NCI-H146 (cell line): ENCODE data around the gene EFEMP2.

Experiments
- DNase-seq: peaks from one replicate; lab custom pipeline; 2025; lab: John Stamatoyannopoulos, UW

Gene EFEMP2

DNA sequence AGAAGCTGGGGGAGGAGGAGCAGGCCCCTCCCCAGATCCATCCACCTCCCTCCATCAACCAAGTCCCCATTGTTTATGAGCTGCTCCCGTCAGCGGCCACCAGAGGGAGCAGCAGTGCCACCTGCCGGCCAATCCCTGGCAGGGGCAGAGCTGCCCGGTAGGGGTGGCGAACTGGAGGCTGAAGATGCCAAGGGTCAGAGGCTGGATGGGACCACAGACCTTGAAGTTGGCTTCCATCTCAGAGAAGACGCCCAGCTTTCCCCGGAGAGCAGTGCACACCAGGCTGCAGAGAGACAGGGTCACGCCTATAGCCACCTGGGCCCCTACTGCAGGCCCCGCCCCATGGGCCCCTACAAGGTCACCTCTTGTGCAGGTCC, 12.1 kb upstream of the EFEMP2 start:
- DNase-seq = peak; percentile 75

GRCh38 chr11:65883786-65884715, 11.5 kb upstream of the EFEMP2 start:
- no peak for DNase-seq

GRCh38 chr11:65883058-65883761, 10.6 kb upstream of the EFEMP2 start:
- no peak for DNase-seq

- no peak for DNase-seq
These were observed 9.8 kb upstream of the EFEMP2 start for GRCh38 chr11:65882120-65883057.

- no peak for DNase-seq
These were observed 8.3 kb upstream of the EFEMP2 start for GRCh38 chr11:65880844-65881421.

DNA sequence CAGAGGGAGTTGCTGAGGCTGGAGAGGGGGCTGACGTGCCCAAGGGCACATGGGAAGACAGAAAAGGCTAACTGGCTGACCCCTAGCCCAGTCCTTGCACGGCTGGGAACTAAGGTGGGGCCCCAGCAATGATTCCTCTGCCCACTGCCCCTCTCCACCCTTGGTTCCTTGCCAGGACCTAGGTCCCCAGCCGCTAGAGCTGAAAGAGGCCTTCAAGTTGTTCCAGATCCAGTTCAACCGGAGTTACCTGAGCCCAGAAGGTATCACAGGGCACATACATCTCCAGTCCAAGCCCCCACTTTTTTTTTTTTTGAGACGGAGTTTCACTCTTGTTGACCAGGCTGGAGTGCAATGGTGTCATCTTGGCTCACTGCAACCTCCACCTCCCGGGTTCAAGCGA, 7.4 kb upstream of the EFEMP2 start:
- no peak for DNase-seq

DNA sequence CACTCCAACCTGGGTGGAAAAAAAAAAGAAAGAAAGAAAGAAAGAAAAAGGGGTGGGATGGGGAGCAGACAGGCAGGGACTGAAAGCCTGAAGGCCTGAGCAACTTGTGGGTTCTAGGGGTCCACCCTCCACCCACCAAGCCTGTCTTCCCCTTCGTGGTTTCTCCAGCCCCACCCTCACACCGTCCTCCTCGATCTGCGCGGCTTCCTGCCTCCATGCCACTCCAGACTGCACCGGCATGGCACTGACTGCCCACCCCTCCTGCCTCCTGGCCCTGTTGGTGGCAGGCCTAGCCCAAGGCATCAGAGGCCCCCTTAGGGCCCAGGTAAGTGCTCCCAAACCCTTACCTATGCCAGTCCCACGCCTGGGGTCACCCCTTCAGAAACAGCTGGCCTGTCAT, 7.0 kb upstream of the EFEMP2 start, which contains the start of gene CTSW:
TSS of gene CTSW (plus strand) at position 221 of the 400 bp plus-strand sequence. CDS start at position 239, 18 bp downstream.
- DNase-seq = no peak

GRCh38 chr11:65873318-65874156, 937 bp upstream of the EFEMP2 start:
- peak; percentile 96 for DNase-seq

DNA sequence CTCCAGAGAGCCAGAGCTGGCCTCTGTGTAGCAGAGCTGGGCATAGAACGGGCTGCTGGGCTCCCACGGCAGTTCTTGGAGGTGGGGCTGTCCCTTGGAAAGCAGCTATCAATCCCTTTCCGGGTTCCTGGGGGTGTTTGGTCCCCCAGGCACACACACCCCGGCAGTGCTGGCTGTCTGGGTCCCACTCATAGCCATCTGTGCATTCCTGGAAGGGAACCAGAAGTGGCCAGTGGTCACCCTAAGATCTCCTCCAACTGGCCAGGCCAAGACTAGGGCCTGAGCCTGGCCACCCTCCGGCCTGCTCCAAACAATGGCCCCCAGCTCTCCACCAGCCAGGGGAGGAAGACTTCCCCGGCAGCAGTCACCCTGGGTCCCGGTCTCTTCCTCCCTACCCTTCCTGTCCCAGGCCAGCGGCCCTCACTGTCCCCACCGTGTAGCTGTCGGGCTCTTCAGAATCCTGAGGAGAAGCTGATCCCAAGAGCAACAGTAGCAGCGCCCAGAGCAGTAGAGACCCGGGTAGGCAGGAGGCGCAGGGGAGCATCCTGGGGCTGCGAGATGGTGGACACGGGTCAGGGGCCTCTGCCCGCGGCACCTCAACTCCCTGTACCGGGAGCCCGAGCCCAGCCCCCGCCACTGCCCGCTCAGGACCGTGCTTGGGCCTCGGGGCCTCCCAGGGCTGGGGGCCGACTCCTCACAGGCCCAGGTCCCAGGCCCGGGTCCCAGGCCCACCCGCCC, 620 bp downstream of the EFEMP2 start:
- no peak for DNase-seq

GRCh38 chr11:65870706-65871681, 1.6 kb downstream of the EFEMP2 start:
- peak; percentile 32 for DNase-seq

DNA sequence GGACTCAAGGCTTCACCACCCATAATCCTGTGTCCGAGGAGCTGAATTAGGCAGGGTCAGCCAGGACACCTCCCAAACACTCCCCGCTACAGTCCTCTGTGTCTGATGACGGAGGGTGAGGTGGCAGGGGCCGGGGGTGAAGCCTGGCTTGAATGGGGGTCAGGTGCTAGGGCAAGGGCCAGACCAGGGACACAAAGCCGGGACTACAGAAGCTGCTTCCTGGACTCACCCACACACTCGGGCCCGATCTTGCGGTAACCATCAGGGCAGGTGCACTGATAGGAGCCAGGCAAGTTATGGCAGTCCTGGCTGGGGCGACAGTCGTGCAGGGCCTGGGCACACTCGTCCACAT, 2.3 kb downstream of the EFEMP2 start:
- no peak for DNase-seq

DNA sequence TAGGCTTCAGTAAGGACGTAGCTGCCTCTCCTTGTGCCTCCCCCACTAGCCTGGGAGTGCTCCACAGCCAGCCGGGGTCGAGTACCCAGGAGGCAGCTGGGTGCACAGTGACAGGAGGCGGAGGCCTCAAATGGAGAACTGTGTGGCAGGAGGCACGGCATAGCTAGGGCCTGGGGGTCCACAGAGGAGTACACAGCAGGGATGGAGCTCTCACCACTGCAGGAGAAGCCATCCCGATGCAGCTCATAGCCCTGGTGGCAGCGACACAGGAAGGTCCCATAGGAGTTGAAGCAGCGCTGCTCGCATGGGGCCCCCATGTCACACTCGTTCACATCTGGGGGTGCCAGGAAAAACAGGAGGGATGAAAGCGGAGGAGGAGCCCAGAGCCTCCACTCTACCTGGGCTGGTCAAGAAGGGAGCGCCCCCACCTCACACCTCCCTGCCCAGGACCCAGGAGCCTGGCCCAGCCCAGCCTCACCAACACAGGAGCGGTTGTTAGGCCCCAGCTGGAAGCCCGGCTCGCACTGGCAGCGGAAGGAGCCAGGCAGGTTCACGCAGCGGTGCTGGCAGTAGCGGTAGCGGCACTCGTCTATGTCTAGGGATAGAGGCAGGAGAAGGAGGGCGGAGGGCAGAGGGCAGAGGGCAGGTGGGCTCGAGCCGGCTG, 2.8 kb downstream of the EFEMP2 start:
- DNase-seq = no peak

GRCh38 chr11:65868907-65869306, 3.7 kb downstream of the EFEMP2 start:
- no peak for DNase-seq

DNA sequence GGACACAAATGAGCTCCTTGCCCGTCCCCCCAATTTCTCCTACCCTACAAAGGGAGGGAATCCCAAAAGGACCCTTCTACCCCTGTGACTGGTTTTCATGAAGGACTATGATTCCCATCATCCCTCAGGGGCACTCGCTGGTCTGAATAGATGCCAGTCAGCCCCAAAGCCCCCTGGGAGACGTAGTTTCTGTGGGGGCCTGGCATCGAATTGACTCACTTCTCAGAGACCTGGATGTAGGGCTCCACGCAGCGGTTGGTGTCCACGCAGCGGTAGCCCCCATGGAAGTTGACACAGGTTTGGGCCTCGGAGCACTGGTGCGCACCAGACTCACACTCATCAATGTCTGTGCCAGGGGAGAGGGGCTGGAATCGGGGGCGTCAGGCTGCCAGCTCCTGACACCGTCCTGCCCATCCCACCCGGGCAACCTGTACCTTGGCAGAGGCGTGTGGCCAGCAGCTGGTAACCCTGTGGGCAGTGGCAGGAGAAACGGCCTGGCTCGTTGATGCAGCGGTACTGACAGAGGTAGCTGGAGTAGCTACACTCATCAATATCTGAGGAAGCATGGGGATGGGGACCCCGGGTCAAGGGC, 4.4 kb downstream of the EFEMP2 start:
- DNase-seq = peak; percentile 24

DNA sequence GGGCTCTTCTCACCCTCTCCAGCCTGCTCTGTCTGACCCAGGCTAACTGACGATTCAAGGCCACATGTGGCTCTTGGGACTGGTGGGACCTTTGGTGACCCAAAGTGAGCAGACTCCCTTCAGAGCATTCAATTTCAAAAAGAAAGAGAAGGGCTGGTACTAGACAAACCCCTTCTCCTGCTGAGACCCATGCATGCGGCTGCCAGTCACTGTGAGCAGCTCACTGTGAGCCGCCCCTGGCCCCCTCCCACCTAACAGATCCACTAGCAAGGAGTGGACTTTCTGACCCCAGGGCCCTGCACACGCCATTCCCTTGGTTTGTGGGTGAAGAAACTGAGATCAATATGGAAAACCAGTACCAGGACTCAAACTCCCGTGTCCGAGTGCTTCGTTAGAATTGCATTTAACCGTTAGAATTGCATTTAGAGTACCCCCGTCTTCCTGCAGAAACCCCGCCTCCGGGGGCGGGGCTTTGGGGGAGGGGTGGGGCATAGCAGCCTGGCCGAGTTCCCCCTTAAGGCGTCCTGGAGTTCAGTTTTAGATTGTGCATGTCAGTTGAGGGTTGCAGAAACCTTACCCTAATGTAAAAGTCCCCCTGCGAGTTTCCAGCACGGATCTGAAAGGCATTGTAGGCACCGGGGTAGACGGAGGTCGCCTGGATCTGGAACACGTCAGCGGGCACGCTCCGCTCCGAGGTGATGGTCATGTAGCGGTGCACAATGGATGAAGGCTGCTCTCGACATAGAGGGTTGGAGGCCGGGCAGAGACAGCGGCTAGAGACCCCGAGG, 5.1 kb downstream of the EFEMP2 start:
- DNase-seq = no peak

DNA sequence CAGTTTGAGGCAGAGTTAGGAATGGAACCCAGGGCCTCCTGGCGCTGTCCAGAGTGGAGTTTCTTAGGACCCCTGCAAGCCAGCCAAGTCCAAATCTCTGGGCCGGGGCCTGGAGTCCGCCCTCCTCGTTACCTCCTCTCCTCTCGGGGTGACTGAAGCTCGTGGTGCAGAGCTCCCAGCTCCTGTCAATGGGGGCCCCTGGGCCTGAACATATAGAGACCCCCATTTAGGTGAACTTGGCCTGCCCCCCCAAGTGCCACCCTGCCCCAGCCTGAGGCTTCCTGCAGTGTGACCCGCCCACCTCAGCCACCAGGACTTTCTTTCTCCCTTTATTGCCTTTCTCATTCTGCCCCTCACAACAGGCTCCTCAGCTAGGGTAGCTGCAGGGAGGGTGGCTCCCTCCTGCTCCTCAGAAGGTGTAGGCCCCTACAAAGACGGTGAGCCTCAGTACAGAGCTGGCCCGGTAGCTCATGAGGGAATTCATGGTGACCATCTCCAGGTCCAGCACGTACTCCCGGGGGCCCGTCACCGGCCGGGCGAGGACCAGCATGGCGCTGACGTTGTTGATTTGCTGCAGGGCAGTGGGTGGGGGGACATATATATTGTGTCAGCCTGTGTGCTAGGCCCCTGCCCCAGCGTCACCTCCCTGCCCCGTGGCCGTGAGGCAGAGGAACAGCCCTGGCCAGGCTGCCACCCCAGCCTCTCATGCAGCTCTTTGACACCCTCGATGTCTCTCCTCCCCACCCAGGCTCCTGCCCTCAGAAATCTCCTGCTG, 5.9 kb downstream of the EFEMP2 start:
- no peak for DNase-seq
